Ureter (tissue), 1 donor: ENCODE data around the gene MCOLN1. TPM values are rescaled to one million over a fixed set of nuclear protein-coding genes. Genes with fewer than 3 reads are reported as not detected.

Experiments used
- DNase-seq: peaks from one replicate; pipeline ENCODE4 v3.0.0-alpha.2; 2020; ENCODE audit warnings: low spot score
- total RNA-seq: library from RNA; stranded (reverse); gene quantifications from one replicate; pipeline ENCODE4 v1.2.4, GENCODE V29; 2023
- donor health status: DM: yes; HTN: yes; CAD: no.

The MCOLN1 gene
- total RNA-seq = 20.0 TPM

- DNase-seq = peak; percentile 99
Observed at GRCh38 chr19:7522072-7522922, at the start of gene MCOLN1. MCOLN1 (plus strand) TSS chr19:7522624; CDS start chr19:7522751, 127 bp downstream.

- no peak for DNase-seq
Observed at GRCh38 chr19:7475665-7476064, 46.8 kb upstream of the MCOLN1 start.

- no peak for DNase-seq
Observed at GRCh38 chr19:7476241-7476640, 46.2 kb upstream of the MCOLN1 start.

GRCh38 chr19:7476777-7477494, 45.5 kb upstream of the MCOLN1 start:
- no peak for DNase-seq

- no peak for DNase-seq
Observed at GRCh38 chr19:7477758-7478157, 44.7 kb upstream of the MCOLN1 start.

- no peak for DNase-seq
Observed at GRCh38 chr19:7478173-7478842, 44.1 kb upstream of the MCOLN1 start.

GRCh38 chr19:7478843-7479227, 43.6 kb upstream of the MCOLN1 start:
- DNase-seq = no peak

- DNase-seq = no peak
Observed at GRCh38 chr19:7480222-7480969, 42.0 kb upstream of the MCOLN1 start.

GRCh38 chr19:7480970-7481255, 41.5 kb upstream of the MCOLN1 start:
- no peak for DNase-seq

GRCh38 chr19:7482584-7483439, 39.6 kb upstream of the MCOLN1 start:
- DNase-seq = no peak

GRCh38 chr19:7483720-7484201, 38.7 kb upstream of the MCOLN1 start:
- DNase-seq = no peak

- DNase-seq = no peak
Observed at GRCh38 chr19:7486923-7487322, 35.5 kb upstream of the MCOLN1 start.

- peak; percentile 91 for DNase-seq
Observed at GRCh38 chr19:7488736-7489353, 33.6 kb upstream of the MCOLN1 start, which contains the start of gene PEX11G. PEX11G (minus strand) TSS chr19:7489035; CDS start chr19:7489010, 25 bp downstream.

- no peak for DNase-seq
Observed at GRCh38 chr19:7489609-7490044, 32.8 kb upstream of the MCOLN1 start.

- no peak for DNase-seq
Observed at GRCh38 chr19:7492142-7492541, 30.3 kb upstream of the MCOLN1 start.

GRCh38 chr19:7492558-7492957, 29.9 kb upstream of the MCOLN1 start:
- no peak for DNase-seq

- DNase-seq = peak; percentile 75
Observed at GRCh38 chr19:7494416-7495098, 27.9 kb upstream of the MCOLN1 start.

- DNase-seq = no peak
Observed at GRCh38 chr19:7497292-7497691, 25.1 kb upstream of the MCOLN1 start.

GRCh38 chr19:7500811-7501450, 21.5 kb upstream of the MCOLN1 start:
- DNase-seq = no peak
